Left renal cortex interstitium (tissue), 4 donors: ENCODE data around the gene NPDC1. TPM values are rescaled to one million over a fixed set of nuclear protein-coding genes. Genes with fewer than 3 reads are reported as not detected.
"Not testable (repeated sequence)": the region's sequence is repeated elsewhere in the genome, so short reads cannot be mapped to it uniquely, and the experiment has no call there.

Experiments
- DNase-seq, 4 donors: peaks; one replicate each; pipeline ENCODE4 v3.0.0-alpha.2; 2013; ENCODE audit warnings: low read depth in 4 of 4, low spot score in 2 of 4, missing footprints in 1 of 4
- polyA plus RNA-seq, 4 donors: library from polyadenylated mRNA; unstranded; fragments of 120-200 nt; gene quantifications; one replicate each; pipeline ENCODE4 v1.2.1, GENCODE V29; 2013; ENCODE audit not compliant: insufficient read length in 4 of 4

Gene NPDC1
- polyA plus RNA-seq, 4 donors = 19.8 to 46.8 (median 34.4) TPM

DNA sequence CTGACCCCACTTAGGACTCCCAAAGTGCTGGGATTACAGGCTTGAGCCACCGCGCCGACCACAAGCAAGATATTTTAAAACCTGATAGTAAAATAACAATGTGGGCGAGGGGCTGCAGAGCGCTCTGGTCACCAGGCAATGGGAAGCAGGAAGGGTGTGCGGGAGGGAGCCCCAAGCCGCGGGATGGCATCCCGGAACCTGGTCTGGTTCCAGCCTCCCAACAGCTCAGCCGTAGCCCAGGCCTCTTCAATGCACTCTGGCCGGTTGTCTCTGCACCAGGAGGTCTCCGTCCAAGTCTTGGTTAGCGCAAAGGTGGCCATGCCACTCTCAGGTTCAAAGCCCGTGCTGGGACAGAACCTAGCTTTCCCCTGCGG is 30.6 kb upstream of the NPDC1 start:
- DNase-seq = no peak

DNA sequence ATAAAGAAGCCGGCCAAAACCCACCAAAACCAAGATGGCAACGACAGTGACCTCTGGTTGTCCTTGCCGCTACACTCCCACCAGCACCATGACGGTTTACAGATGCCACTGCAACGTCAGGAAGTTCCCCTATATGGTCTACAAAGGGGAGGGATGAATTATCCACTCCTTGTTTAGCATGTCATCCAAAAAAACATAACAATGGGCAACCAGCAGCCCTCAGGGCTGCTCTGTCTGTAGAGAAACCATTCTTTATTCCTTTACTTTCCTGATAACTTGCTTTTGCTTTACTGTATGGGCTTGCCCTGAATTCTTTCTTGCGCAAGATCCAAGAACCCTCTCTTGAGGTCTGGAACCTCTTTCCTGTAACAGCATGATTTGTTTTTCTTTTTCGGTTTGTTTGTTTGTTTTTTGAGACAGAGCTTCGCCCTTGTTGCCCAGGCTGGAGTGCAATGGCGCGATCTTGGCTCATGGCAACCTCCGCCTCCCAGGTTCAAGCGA is 29.3 kb upstream of the NPDC1 start:
- DNase-seq = no peak

DNA sequence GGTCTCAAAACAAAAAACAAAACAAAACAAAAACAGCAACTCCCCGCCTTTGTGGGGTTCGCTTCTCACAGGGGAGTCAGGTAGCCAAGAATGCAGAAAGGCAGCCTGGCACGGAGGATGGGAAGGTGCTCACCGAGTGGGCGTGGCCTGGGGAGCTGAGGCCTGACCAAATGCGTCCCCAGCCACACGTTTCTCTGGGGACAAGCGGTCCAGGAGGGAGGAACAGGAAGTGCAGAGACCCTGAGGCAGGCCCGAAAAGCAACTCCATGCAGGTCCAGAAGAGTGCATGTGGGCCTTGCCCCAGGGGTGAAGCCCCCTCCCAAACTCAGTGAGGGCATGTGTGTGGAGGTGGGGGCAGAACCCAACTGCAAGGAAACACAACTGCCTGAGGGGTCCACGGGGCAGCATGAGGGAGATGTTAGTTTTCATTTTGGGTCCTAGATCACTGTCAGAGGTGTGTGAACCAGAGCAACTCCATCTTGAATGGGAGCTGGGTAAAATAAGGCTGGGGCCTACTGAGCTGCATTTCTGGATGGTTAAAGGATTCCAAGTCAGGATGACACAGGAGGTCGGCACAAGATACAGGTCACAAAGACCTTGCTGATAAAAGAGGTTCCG is 28.8 kb upstream of the NPDC1 start:
- DNase-seq = no peak

DNA sequence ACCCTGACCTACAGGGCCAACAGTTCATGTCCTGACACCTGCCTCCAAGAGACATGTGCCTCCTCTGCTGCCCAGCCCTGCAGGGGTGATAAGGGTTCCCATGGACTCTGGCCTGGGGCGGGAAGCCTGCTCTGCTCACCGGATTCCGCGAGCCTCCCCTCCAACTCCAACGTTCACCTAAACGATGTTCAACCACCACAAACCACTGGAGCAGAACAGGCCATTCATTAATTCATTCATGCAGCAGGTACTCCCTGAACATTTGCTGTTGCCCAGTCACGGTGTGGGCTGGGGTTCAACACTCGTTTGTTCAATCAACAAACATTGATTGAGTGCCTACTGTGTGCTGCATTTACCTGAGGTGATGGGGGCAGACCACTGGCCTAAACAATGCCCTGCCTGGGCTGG is 28.0 kb upstream of the NPDC1 start:
- DNase-seq = no peak

DNA sequence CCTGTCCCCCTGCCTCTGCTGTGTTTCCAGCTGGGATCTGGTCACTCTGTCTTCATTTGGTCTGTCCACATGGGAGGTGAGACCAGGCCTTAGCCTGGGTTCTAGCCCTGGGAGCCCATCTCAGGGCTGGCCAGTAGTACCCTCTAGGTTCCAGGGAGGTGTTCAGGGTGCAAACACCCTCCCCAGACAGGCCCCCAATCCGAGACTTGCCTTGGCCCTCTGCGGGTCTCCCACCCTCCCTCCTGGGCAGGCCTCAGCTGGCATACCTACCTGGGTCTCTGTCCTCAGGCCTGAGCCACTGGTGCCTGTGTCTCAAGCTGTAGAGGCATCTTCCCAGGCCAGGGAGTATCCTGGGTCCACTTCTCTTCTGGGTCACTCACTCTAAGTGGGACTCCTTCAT is 25.3 kb upstream of the NPDC1 start:
- no peak for DNase-seq

DNA sequence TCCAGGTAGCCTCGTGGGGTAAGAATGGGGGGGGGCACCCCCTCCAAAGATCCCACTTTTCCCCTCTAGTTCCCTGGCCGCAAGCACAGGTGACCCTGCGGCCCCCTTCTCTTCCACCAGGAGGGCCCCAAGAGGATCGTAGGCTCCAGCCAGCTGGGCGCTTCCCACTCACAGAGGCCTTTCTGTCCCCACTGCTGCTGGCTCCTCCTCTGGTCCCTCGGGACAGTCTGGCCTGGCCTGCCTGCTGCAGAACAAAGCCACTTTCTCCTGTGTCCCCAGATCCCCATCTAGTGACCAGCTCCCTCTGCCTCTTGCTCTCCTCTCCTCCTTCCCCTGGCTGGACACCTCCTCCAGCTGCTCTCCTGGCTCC is 24.9 kb upstream of the NPDC1 start:
- DNase-seq = no peak

DNA sequence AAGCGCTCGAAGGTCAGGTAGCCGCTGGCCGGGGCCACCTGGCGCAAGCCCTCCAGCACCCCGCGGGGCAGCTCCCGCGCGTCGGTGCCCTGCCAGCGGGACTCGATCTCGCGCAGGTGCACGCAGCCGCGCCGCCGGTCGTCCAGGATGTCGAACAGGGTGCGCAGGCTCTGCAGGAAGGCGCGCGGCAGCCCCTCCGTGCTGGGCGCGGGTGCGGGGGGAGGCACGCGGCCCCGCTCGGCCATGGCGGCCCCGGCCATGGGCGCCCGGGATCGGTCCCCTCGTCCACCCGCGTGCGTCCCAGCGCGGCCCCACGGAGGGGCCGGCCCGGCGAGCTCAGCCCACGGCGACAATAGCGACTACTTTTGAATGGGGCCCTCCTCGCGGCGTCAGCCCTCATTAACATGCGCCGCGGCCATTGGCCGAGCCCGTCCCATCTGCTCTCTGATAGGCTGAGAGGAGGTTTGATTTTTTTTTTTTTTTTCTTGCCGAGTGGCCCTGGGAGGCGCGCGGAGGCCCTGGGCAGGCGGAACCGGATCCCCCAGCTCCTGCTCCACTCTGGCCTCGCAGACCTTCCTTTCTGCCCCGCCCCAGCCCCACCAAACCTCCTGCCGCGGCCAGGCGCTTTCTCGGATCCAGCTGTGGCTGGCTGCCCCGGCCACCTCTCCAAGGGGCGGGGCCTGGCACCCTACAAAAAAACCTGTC is 24.4 kb upstream of the NPDC1 start, which contains the start of gene SAPCD2:
Gene SAPCD2, minus strand, starts transcription at position 357 of the 705 bp plus-strand sequence. Its CDS starts 97 bp downstream, at position 260.
- peak in 2 of 4 donors; percentile 66 to 79 for DNase-seq

DNA sequence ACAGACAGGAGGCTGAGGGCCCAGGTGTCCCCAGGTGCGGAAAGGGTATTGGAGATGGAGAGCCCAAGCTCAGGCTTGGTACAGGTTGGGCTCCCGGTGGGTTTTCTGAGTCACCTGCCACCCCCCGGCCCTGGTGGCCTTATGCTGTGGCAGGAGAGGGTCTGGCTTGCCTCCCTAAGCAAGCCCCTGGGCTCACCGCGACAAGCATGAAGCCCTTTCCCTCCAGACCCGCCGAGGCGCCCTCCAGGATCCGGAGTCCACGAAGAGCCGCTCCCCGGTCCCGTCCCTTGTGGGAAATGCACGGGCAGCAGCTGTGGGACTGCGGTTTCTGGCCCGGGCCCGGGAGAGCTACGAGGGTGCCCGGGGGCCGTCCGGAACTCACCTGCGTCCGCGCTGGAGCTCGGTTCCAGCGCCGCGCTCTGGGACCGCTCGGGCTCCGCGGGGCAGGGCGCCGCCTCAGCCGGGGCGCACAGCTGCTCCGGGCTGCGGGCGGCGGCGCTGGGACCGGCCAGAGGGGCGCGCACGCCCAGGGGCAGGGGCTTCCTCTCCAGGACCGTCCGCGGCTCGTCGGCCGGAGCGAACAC is 23.6 kb upstream of the NPDC1 start:
- no peak for DNase-seq

DNA sequence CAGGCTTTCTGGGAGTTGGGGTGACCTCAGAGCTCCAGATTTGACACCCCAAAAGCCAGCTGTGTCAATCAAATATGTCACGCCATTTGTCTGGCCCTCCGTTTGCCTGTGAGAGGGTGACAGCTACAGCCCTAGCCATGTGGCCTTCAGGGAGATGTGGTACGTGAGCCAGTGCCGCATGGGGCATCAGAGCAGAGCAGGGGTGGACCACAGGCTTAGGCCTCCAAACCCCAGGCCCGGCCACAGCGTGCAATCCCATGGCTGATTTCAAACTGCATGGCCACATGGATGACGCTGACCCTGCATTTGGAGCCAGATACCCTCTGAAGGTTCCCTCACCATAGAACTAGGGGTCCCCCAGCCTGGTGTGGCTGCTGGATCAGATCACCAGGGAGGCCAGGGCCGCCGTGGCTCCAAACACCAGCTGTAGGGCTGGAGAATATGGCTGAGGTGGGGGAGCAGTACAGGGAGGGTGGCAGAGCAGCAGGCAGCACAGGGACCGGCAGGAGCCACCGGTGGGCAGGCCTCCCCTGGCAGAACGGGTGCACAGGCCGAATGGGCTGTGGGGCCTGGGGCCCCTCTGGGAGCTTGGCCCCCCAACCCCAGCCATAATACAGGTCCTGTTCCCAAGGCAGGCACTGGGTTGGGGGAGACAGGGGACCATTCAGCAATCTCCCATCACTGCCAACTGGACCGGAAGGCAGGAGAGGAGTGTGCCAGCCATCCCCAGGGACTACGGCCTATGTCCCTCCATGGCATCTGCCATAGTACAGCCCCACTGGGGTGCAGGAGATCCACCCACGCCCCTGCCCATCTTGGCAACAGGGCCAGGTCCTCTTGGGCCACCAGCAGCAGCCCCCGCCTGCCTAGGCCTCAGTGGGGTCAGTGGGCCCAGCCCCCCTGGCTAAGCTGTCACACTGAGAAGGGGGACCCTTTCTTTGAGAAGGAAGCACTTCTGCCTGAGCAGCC is 22.8 kb upstream of the NPDC1 start:
- DNase-seq = no peak

DNA sequence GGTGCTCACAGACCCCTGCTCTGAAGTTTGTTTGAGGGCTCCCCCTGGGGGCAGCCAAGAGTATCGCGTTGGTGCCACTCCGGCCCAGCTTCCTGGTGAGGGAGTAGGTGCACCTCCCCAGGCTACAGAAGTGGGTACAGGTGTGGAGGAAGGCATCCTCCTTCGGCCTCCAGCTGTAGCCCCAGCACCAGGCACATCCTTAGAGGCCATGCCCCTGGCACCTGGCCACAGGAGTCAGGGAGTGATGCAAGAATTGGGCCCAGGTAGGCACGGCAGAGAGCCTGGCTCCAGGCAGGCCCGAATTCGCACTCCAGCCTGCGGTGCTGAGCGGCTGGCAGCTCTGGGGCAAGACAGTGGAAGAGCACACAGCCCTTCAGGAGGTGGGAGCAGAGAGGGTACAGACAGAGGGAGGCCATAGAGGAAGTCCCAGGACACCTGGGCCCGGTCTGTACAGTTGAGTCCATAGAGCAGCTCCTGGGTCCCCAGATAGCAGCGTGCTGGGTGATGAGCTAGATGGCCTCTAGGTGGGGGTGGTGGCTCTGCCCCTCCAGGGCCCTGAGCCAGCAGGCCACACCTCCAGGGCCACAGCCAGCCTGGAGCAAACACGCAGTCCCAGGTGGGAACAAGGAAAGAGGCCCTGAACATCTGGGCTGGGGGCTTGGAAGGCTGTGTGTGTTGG is 22.0 kb upstream of the NPDC1 start:
- DNase-seq = no peak

DNA sequence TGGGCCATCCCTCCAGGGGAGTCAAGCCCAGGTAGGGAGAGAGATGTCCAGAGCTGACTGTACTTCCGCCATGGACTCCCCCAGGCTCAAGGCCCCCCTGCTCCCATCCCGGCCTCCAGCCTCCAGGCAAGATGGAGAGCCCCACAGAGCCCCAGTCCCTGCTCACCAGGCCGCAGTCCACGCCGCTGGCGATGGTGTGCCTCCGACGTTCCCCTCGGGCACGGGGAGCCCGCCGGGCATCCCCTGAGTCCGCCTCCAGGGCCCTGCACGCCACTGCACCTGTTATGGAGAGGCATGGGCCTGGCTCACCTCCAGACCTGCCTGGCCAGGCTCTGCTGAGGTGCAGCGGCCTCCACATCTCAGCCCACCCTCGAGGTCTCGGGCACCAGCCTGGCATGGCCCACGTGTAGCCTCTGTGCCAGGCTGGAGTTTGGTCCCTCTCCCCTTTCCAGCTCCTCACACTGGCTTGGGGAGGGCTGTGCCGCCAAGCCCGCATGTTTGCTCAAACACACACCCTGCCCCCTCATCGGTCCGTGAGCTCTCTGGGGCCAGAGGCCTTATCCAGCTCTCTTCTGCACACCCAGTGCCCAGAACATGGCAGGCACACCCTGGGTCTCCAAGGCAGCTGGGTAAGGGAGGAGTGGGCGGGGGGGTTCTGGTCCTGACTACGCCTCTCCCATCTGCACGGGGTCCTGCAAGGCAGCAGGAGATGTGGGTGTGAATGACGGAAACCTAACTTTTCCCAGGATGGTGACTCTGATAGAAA is 20.3 kb upstream of the NPDC1 start:
- DNase-seq = no peak

DNA sequence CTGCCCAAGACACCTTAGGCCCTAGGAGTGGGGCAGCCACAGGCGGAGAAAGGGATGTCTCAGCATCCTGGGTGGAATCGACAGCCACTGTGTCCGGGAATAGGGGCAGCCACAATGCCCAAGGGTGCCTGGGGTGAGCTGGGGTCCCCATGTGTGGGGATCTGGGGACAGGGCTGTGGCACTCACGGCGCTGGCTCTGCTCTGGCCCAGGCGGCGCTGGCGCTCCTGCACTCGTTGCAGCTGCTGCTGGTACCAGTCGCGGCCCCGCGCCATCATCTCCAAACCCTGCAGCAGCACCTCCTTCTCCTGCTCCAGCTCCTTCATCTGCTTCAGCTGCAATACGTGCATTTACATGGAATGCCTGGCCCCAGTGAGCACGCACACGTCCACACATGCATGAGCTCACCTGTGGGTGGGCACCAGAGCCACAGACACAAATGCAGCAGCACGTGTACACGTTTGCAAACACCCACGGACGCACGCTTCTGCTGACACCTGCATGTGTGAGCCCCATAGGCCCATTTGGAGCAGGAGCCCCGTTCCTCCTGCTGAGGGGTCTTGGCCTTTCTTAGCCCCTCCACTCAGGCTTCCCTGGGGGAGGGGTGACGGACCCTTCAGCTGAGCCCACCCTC is 19.5 kb upstream of the NPDC1 start:
- no peak for DNase-seq

DNA sequence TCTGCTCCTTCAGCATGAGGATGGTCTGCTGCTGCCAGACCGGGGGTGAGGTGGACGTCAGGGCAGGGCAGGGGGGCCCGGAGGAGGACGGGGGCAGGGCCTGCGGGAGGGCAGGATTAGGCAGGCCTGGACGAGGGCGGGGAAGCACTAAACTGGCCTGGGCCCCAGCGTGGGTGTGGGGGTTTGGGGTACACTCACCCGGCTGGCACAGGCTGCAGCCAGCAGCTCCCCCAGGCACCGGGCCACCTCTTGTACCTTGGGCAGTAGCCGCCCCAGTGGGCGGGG is 18.8 kb upstream of the NPDC1 start:
- no peak for DNase-seq

DNA sequence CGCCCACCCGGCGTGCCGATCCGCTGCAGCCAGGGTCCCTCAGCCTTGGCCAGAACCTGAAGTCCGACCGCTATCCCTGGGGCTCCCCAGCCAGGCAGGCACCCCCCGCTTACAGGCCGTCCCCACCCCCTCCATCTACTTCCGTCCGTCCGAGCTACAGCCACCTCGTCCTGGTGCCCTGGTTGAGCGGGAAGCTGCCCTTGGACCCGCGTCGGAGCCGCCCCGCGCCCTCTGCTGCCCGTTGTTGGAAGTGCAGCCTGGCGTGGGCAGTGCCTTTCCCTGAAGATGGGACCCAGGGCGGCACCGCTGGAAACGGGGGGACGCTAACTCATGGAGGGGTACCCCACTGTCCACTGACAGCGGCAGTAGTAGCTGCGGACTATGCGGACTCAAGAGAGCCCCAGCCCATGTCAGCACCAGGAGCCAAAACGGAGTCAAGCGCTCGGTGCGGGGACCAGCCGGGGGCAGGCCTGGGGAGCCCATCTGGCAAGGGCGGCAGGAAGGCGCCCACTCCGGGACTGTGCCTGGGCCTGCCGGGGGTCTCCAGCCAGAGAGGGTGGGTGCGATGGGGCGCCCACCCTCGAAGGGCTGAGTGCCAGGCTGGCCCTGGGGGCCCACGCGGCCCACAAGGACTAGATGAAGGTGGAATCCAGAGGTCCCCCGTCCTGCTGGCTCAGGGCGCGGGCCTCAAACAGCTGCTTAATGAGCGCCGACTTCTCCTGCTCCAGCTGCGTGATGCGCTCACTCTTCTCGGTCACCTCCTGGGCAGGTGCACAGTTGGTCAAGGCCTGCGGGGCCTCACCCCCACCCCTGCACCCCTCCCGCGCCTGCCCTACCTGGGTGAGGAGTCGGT is 18.3 kb upstream of the NPDC1 start:
- no peak for DNase-seq

DNA sequence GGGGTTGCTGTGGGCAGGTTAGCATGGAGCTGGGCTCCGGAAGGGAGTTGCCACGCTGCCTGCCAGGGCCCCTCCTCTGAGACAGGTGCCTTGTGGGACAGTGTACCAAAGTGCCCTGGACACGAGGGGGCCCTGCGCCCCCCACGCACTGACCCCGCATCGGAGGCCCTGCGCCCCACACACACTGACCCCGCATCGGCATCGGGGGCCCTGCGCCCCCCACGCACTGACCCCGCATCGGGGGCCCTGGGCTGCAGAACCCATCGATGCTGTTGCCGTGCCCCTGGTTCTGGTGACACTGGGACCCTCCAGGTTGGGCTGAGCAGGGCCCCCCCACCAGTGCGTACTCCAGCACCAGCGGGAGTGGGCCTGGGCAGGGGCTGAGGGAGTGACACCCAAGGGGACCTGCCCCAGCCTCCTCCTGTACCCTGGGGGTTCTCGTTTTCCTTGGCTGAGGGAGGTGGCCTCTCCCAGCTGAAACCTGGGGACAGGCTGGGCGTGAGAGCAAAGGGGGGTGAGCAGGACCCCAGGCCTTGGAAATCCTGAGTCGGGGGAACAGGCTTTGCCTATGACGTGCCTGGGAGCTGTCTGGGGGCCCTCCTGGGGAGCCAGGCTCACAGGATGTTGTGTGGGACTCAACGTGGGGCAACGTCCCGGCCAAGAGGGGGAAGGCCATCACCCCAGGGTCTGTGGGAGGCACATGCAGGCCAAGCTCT is 17.5 kb upstream of the NPDC1 start:
- DNase-seq = no peak

DNA sequence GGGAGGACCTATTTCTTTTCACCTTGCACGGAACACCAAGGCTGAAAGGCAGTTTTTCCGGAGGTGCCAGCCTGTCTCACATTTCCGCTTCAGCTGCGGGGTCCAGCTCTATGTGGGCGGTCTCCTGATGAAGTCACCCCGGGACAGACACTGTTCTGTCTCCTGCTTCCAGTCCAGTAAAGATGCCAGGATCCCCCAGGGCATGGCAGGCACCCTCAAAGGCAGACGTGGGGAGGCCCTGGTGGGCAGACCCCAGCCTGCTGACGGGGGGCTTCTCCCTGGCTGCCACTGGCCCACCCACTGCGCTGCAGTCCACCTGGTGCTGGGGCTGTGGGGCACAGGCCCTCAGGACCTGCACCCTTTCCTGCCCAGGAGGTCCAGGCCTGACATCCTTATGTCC is 16.8 kb upstream of the NPDC1 start:
- DNase-seq = not testable (repeated sequence)

DNA sequence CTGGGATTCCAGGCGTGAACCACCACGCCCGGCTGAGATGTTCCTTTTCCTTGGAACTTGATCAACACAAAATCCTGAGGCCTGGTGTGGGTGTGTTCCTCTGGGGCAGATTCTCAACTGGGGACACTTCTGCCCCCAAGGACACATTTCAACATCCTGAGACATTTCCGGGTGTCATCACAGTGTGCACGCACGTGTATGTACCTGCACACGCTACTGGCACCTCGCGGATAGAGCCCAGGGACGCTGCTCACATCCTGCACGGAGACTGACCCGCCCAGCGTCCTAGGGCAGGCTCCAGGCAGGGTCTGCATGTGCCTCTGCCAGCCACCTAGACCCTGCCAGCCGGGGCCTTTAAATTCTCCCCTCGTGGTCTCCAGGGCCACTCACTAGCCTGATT is 16.4 kb upstream of the NPDC1 start:
- DNase-seq = no peak
